ENCODE data around the gene CRACDL. TPM values are rescaled to one million over a fixed set of nuclear protein-coding genes. Genes with fewer than 3 reads are reported as not detected.
A peak's percentile ranks its signal among the peaks of the same experiment; 100 is the strongest.

Gene CRACDL
- total RNA-seq, 1 experiment from 2014 or later = not detected

DNA sequence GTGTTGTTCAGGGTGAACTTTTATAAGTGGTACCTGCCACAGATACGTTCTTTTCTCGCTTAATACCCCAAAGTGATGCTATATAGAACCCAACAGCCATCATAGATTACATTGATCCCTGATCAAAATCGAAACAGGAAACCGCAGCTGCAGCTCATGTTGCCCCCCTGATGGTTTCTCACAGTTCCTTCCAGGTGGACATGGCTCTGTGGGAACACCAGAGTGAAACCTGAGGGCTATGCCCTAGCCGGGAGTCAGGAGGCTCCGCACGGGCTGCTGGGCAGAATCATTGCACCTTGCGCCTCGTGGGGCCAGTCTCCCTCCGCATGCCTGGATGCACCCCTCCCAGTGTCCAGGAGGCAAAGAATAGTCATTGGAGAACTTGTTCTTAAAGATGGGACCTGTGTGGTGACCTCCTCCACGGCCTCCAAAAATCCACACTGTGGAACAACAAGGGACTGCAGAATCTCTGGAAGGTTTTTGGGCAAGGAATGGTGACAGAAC, 61.8 kb downstream of the CRACDL start:
- in situ Hi-C loops (cut with HindIII; ENCODE audit: low pct_unique_long_range_greater_than_20kb, low sequenced_read_pairs) = no loop called here
- DNase-seq (ENCODE audit: low read depth) = no peak

DNA sequence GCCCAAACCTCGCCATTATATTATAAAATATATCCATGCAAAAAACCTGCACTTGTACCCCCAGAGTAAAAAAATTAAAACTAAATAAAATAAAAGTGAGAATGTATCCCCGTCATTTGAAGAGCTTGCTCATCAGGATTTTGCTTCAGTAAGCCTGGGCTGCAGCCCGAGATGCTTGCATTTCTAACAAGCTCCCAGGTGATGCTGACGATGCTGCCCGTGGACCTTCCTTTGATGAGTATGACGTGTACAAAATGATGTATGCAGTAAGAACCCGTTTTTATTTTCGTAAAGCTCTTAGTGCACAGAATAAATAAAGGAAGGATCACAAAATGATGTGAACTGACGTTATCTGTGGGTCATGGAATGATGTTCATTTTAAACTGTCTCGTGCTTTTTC, 63.5 kb downstream of the CRACDL start:
- in situ Hi-C loops (cut with HindIII; ENCODE audit: low pct_unique_long_range_greater_than_20kb, low sequenced_read_pairs) = no loop called here
- DNase-seq (ENCODE audit: low read depth) = no peak

DNA sequence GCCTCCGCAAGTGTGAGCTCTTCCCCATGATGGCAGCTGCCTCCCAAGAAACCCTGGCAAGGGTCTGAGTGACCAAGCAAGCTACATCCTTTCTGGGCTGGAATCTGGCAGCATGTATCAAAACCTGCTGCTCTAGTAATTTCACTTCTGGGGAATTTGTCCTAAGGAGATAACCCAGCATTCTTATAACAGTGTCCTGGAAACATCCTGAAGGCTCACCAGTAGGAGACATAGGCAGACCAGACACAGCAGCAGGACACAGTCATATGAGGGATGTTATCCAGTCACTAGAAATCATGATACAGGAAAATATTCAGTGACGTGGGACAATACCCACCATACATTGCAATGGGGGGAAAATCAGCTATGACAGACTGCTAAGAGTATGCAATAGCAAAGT, 64.5 kb downstream of the CRACDL start:
- no peak for DNase-seq (ENCODE audit: low read depth)
- in situ Hi-C loops (cut with HindIII; ENCODE audit: low pct_unique_long_range_greater_than_20kb, low sequenced_read_pairs) = no loop called here

DNA sequence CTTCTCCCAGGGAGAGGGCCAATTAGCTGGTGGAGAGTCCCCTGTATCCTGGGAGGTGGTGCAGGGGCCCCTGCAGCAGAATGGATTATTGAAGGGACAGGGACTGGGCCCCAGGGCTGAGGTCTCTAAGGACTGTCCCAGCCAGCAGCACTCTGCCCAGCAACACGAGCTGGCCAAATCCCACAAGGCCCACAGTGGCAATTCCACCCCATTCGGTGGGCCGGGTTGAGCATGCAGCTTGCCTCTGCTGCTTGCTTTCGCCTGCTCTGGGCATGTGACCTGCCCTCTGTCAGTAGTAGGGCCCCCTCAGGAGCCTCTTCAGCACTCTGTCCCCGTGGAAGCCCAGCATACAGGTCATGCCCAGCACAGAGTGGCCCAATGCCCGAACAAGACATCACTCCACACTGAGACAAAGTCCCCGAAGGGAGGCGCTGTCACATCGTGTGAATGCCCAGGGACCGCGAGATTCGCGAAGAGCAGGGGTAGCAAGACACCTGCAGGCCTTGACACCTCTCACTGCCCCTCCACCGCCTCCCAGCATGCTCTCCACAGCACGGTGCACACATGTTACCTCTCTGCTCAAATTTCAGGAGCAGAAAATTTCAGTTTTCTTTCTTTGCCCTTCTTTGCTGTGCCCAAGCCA, 65.4 kb downstream of the CRACDL start:
- in situ Hi-C loops (cut with HindIII; ENCODE audit: low pct_unique_long_range_greater_than_20kb, low sequenced_read_pairs) = no loop called here
- DNase-seq (ENCODE audit: low read depth) = no peak

DNA sequence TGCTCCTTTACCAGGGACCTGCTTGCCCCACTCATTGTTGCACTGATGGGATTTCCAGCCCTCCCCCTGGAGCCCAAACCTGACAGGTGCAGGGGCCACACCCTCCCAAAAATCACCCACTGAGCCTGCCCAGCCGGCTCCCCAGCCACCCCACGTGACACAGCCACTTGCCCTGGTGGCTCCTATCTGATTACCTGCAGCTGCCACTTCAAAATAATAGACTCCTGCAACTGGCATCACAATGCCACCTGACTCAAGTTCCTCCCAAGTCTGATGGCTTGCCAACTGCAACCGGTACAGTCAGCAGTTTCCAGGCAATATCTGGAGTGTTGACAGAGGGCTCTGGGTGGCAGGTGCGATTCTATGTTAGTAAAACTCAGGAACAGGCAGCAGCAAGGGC, 66.2 kb downstream of the CRACDL start:
- no peak for DNase-seq (ENCODE audit: low read depth)
- in situ Hi-C loops (cut with HindIII; ENCODE audit: low pct_unique_long_range_greater_than_20kb, low sequenced_read_pairs) = no loop called here

DNA sequence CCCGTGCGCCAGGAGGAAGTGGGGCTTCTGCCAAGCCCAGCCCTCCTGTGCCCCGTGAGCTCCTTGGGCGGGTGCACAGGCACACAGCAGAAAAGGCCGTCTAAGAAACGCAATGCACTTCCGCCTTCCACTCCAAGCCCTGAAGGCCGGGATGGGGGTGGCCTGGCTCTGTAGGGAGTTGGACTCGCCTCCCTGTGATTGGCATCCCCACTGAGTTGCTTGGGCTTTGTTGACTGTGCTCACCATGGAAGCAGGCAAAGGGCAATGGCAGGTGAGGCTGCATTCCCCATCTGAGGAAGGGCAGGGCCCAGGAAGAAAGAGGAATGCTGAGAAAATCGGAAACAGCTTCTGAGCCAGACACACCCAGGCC, 66.8 kb downstream of the CRACDL start:
- in situ Hi-C loops (cut with HindIII; ENCODE audit: low pct_unique_long_range_greater_than_20kb, low sequenced_read_pairs) = no loop called here
- peak; percentile 6 for DNase-seq (ENCODE audit: low read depth)

DNA sequence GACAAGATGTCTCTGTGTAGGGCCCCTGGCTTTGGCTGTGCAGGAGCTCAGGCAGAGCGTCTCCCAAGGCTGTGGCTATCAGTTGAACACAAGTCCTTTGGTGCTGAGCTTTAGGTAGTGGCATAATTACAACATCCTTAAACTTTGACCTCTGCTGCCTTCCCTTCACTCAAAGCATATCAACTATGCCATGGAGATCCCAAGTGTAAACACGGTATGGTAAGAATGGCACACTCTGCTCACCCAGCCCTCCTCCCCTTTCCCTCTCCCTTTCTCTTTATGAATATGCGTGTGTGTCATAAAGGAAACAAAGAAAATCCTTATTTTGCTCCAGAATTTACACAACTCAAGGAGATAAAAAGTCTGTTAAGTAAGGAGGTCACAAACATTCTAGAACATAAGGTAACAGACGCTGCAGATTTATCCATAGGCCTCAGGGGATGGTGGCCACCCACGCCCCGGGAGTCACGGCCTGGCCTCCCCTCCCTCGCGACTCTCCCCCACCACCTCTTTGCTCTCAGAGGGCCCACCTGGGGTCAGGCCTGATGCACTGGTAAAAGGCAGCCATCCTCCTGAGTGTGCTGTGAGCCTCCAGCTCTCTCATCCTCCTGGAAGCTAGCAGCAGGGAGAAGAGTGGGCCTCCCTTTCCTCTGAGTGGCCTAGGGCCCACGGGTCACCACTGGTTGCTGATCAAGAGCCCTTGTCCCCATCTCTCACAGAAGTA, 67.3 kb downstream of the CRACDL start:
- in situ Hi-C loops (cut with HindIII; ENCODE audit: low pct_unique_long_range_greater_than_20kb, low sequenced_read_pairs) = no loop called here
- DNase-seq (ENCODE audit: low read depth) = no peak

DNA sequence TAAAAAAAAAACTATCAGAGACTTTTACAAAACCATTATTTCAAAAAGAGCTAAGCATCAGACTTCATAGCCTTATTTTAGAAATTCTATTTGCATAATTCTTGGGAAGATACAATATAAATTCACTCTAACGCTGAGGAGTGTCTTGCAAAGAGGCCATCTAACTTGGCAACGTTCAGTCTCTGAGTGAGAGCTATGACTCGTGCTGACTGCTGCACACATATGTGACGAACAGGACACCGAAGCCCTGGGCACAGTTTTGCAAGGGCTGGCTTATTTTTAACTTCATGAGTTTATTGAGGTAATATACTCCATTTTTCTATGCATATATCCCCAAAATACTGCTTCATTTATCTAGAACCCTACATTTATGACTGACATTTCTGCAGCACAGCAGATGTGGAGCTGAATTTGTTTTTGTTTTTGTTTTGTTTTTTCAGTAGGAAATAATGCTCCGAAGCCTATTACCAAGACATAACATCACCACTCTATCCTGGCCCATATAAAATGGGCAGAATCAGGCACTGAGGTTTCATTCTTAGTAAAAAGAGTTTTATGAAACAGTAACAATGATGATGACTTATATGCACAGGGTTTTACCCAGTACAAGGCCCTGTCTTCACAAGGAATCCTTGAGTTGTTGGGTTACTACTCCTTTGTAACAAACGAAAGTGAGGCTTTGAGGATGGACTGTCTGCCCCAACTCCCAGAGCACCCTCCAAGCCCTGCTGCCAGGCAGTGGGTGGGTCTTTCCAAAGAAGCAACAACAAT, 68.3 kb downstream of the CRACDL start:
- no peak for DNase-seq (ENCODE audit: low read depth)
- in situ Hi-C loops (cut with HindIII; ENCODE audit: low pct_unique_long_range_greater_than_20kb, low sequenced_read_pairs) = no loop called here

DNA sequence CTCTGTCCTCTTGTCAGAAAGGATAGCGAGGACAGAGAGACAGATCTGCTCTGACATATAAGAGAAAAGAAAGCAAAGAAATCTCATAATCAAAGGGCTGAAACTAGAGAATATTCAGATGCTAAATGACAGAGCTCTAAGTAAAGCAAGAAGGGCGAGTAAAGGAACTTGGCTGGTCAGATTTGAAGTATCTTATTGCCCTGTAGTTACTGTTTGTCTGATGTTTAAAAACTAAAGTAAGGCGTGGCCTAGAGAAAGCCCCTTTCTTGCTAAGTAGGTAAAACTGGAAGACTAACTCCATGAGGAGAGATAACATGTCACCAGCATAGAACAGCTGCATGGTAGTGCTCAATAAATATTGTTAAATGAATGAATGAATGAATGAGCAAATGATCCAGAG, 70.0 kb downstream of the CRACDL start:
- in situ Hi-C loops (cut with HindIII; ENCODE audit: low pct_unique_long_range_greater_than_20kb, low sequenced_read_pairs) = no loop called here

DNA sequence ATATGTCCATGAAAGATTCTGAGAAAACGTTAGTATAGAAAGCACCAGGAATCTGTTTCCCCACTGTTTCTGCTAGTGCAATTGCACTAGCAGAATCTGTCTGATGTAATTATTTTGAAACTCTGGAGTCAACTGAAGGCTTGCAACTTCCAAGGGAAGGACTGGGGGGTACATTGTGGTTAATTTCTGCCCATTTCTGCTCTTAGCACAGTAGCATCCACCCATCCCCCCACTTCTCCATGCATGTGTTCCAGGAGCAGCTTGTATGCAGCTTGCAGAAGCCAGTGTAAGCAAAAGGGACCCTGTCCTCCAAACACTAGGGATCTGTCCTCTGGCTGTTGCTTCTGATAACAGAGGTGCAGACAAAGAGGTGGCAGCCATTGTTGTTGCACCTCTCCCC, 74.4 kb downstream of the CRACDL start:
- DNase-seq (ENCODE audit: low read depth) = no peak

More for the DNA sequence above, 70.0 kb downstream of the CRACDL start:
- no peak for DNase-seq (ENCODE audit: low read depth)

DNA sequence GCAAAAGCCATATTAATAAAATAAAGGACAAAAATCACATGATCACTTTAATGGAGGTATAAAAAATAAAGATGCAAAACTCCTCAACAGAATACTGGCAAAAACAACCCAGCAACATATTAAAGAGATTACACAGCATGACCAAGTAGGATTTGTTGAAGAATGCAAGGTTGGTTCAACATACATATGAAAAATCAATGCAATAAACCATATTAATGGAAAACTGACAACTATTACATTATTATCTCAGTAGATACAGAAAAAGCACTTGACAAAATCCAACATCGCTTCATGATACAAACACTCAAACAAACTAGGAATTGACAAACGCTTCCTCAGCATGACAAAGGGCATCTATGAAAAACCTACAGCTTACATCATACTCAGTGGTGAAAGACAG, 76.7 kb downstream of the CRACDL start:
- in situ Hi-C loops (cut with HindIII; ENCODE audit: low pct_unique_long_range_greater_than_20kb, low sequenced_read_pairs) = no loop called here
- DNase-seq (ENCODE audit: low read depth) = no peak

More for the DNA sequence above, 74.4 kb downstream of the CRACDL start:
- in situ Hi-C loops (cut with HindIII; ENCODE audit: low pct_unique_long_range_greater_than_20kb, low sequenced_read_pairs) = no loop called here

DNA sequence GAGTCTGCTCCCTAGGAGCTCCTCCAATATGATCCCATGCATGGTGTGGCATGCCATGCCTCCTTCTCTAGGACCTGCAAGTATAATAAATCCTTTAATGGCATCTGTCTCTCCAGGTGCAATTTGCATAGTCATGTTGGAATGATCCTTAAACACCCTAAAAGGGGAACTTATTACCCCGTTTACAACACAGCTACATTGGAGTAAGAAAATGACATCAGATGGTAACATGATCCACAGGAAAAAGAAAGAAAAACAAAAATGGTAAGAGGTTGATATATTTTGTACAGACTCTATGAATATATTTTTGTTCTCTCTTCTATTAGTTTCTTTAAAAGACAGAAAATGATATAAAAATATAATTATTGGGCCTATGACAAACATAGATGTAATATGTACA, 79.0 kb downstream of the CRACDL start:
- no peak for DNase-seq (ENCODE audit: low read depth)
- in situ Hi-C loops (cut with HindIII; ENCODE audit: low pct_unique_long_range_greater_than_20kb, low sequenced_read_pairs) = no loop called here

DNA sequence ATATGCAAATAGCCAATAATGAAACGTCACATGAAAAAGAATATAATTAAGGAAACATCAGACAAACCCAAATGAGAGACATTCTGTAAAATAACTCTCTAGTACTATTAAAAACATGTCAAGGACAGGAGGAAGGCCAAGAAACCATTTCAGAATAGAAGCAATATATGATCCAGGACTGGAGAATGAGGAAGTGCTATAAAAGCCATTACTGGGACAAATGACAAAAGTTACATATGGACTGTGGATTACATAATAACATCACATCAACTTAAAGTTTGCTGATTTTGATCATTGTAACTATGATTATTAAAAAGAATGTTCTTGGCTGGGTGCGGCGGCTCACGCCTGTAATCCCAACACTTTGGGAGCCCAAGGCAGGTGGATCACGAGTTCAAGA, 81.3 kb downstream of the CRACDL start:
- in situ Hi-C loops (cut with HindIII; ENCODE audit: low pct_unique_long_range_greater_than_20kb, low sequenced_read_pairs) = no loop called here
- no peak for DNase-seq (ENCODE audit: low read depth)

DNA sequence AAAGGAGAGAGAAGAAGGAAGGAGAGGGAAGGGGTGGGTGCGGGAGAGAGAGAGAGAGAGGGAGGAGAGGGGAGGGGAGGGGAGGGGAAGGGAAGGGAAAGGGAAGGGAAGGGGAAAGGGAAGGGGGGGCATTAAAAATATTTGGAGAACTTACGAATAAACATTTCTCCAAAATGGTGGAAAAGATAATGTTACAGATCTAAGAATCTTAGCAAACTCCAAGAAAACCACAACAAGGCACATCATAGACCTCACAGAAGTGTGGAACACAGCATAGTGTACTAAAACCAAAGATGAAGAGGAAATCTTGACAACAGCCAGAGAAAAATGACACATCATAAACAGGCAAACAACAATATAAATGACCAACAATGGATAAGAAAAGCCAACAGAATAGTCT, 83.1 kb downstream of the CRACDL start:
- in situ Hi-C loops (cut with HindIII; ENCODE audit: low pct_unique_long_range_greater_than_20kb, low sequenced_read_pairs) = no loop called here
- DNase-seq (ENCODE audit: low read depth) = no peak

DNA sequence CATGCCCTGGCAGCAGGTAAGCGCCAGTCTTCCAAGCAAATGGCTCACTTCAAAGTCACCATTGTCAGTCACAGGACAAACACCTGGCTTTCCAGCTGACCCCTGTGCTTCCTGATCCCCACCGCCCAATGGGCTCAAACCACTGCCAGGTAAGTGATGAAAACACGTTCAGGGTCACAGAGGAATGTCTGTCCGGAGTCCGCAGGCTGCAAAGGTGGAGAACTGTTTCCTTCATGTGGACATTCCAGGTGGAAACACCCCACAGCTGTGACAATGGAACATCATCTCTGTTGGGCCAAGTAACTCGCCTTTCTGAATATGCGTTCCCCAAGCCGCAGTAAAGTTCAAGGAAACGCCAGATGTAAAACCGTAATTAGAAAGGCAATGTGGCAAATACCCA, 86.0 kb downstream of the CRACDL start:
- in situ Hi-C loops (cut with HindIII; ENCODE audit: low pct_unique_long_range_greater_than_20kb, low sequenced_read_pairs) = no loop called here

DNA sequence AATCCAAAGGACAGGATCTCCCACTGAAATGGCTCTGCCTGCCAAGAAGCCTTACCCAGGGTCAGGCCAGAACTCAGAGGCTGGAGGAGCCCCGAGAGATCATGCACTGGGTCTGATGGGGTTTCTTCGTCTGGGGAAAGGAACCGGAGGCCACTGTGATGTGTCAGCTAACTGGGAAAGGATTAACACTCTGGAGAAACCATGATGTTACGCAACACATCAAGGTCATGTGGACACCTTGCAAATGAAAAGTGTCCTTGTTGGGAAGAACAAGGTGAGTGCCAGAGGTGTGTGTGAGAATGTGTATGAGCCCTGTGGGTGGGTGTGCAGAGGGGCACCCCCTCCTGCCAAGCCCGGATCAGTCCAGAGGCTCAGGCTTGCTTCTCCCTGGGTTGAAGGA, 86.9 kb downstream of the CRACDL start:
- DNase-seq (ENCODE audit: low read depth) = no peak
- in situ Hi-C loops (cut with HindIII; ENCODE audit: low pct_unique_long_range_greater_than_20kb, low sequenced_read_pairs) = no loop called here

More for the DNA sequence above, 86.0 kb downstream of the CRACDL start:
- no peak for DNase-seq (ENCODE audit: low read depth)

DNA sequence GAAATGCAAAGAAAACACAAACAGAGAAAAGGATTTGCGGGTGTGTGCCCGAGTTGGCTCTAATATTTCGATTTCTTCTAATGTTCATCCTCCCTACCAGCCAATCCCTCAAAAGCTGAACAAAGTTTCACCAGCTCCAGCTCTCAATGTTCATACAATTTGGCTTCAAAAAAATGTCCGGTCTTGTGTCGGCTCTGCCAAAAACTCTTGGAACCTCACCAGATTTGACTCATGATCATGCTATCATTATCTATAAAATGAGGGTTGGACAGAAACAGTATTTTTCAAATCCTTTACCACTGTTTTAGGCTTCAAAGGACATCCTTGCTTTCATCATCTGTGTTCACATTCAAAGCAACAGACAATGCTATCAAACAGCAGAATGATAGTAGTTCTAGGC, 88.2 kb downstream of the CRACDL start:
- in situ Hi-C loops (cut with HindIII; ENCODE audit: low pct_unique_long_range_greater_than_20kb, low sequenced_read_pairs) = no loop called here
- DNase-seq (ENCODE audit: low read depth) = no peak

DNA sequence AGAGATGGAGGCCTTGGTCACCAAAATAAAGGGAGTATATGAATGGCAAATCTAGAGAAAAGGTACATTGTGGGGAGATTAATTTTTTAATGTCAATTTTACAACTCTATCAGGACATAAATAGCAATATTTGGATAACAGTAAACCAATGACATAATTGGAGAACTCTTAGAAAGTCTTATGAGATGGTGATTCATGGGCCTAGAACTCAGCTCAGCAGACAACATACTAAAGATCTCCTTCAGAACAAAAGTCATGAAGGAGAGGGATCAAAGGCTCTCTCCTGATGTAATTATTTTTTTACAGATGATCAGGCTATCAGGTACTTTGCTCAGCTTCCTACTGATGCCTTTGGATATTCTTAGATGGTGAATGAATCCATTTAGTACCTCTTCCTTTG, 90.0 kb downstream of the CRACDL start:
- in situ Hi-C loops (cut with HindIII; ENCODE audit: low pct_unique_long_range_greater_than_20kb, low sequenced_read_pairs) = no loop called here
- no peak for DNase-seq (ENCODE audit: low read depth)

DNA sequence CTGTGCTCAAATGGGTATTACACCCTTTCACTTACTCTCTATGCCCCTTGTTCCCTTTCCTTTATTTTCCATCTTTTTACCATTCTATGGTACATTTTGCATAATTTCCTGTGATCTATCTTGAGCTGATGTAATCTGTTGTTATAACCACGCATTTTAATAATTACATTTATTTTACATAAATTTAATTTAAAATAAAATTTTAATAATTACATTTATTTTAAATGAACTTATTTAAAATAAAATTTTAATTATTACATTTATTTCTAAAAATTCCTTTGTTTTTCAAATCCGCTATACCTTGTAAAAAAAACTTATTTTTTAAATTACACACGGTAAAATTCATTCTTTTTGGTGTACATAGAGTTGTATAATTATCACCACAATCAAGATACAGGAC, 93.9 kb downstream of the CRACDL start:
- DNase-seq (ENCODE audit: low read depth) = no peak
- in situ Hi-C loops (cut with HindIII; ENCODE audit: low pct_unique_long_range_greater_than_20kb, low sequenced_read_pairs) = no loop called here
